Right renal pelvis (tissue), 4 donors: ENCODE data around the gene PANK2. TPM values are rescaled to one million over a fixed set of nuclear protein-coding genes. Genes with fewer than 3 reads are reported as not detected.
"Not testable (repeated sequence)": the region's sequence is repeated elsewhere in the genome, so short reads cannot be mapped to it uniquely, and the experiment has no call there.

Experiments used
- DNase-seq, 4 donors: peaks; one replicate each; pipeline ENCODE4 v3.0.0-alpha.2; 2013; ENCODE audit warnings: low read depth in 4 of 4, low spot score in 3 of 4, missing footprints in 1 of 4
- polyA plus RNA-seq, 4 donors: library from polyadenylated mRNA; unstranded; fragments of 120-200 nt; gene quantifications; one replicate each; pipeline ENCODE4 v1.2.1, GENCODE V29; 2013; ENCODE audit not compliant: insufficient read length in 4 of 4

PANK2 gene
- polyA plus RNA-seq, 4 donors: 30.9 to 41.2 (median 33.8) TPM

- no peak for DNase-seq
Measured at GRCh38 chr20:3869839-3870634, 19.1 kb upstream of the PANK2 start.

- no peak for DNase-seq
Measured at GRCh38 chr20:3871550-3872265, 17.5 kb upstream of the PANK2 start.

GRCh38 chr20:3873507-3873906 lies 15.7 kb upstream of the PANK2 start:
- no peak for DNase-seq

GRCh38 chr20:3874194-3874844 lies 14.9 kb upstream of the PANK2 start:
- no peak for DNase-seq

- no peak for DNase-seq
Measured at GRCh38 chr20:3875378-3875974, 13.7 kb upstream of the PANK2 start.

GRCh38 chr20:3876000-3876399 lies 13.2 kb upstream of the PANK2 start:
- DNase-seq: no peak

GRCh38 chr20:3876676-3877075 lies 12.5 kb upstream of the PANK2 start:
- no peak for DNase-seq

GRCh38 chr20:3878921-3879274 lies 10.3 kb upstream of the PANK2 start:
- DNase-seq: not testable (repeated sequence)

GRCh38 chr20:3885715-3886114 lies 3.5 kb upstream of the PANK2 start:
- DNase-seq: no peak

GRCh38 chr20:3887876-3888620 lies 1.1 kb upstream of the PANK2 start:
- DNase-seq: no peak

- DNase-seq: peak in 2 of 4 donors; percentile 10 to 20
Measured at GRCh38 chr20:3889489-3890397, 556 bp downstream of the PANK2 start.

- no peak for DNase-seq
Measured at GRCh38 chr20:3890398-3890751, 1.2 kb downstream of the PANK2 start.

- DNase-seq: no peak
Measured at GRCh38 chr20:3890999-3891929, 2.1 kb downstream of the PANK2 start.

GRCh38 chr20:3894796-3895195 lies 5.6 kb downstream of the PANK2 start:
- no peak for DNase-seq

GRCh38 chr20:3896302-3896701 lies 7.1 kb downstream of the PANK2 start:
- no peak for DNase-seq

GRCh38 chr20:3896853-3897583 lies 7.8 kb downstream of the PANK2 start:
- DNase-seq: no peak

- DNase-seq: not testable (repeated sequence)
Measured at GRCh38 chr20:3898181-3898580, 9.0 kb downstream of the PANK2 start.

GRCh38 chr20:3898639-3899038 lies 9.5 kb downstream of the PANK2 start:
- DNase-seq: peak in 1 of 4 donors; percentile 29
